Mesenchymal stem cell (in vitro differentiated cells and primary cell): ENCODE data around the gene GATD1.

Source experiments
- DNase-seq: peaks from one replicate; pipeline ENCODE4 v3.0.0-alpha.2; 2013
- H2AFZ ChIP-seq: one replicate; pipeline ENCODE4 v1.6.1; 2013; ENCODE audit warnings: low read depth, mild to moderate bottlenecking, control low read depth, inconsistent platforms, low read length, moderate library complexity
- H2AK5ac ChIP-seq: 2 replicates; pipeline ENCODE4 v1.6.1; 2013; ENCODE audit warnings: low read length, moderate library complexity, mild to moderate bottlenecking, inconsistent platforms; ENCODE audit not compliant: severe bottlenecking
- H2BK120ac ChIP-seq: one replicate; pipeline ENCODE4 v1.6.1; 2013; ENCODE audit warnings: low read depth, mild to moderate bottlenecking, inconsistent platforms, low read length, moderate library complexity
- H2BK12ac ChIP-seq, 2 experiments: one replicate each; pipeline ENCODE4 v1.6.1; 2013; ENCODE audit warnings: inconsistent platforms in 2 of 2, low read length in 2 of 2, mild to moderate bottlenecking in 2 of 2, moderate library complexity in 2 of 2, control low read depth in 1 of 2
- H2BK15ac ChIP-seq: one replicate; pipeline ENCODE4 v1.6.1; 2013; ENCODE audit warnings: mild to moderate bottlenecking, low read depth, inconsistent platforms; ENCODE audit not compliant: poor library complexity, severe bottlenecking
- H2BK5ac ChIP-seq: 2 replicates; pipeline ENCODE4 v1.6.1; 2013; ENCODE audit warnings: low read depth, mild to moderate bottlenecking, low read length, control low read depth, inconsistent platforms; ENCODE audit not compliant: poor library complexity, severe bottlenecking
- H3K14ac ChIP-seq, 2 experiments: one replicate each; pipeline ENCODE4 v1.6.1; 2013; ENCODE audit warnings: inconsistent platforms in 2 of 2, low read length in 2 of 2, control low read depth in 1 of 2, mild to moderate bottlenecking in 1 of 2, moderate library complexity in 1 of 2
- H3K18ac ChIP-seq, 2 experiments: one replicate each; pipeline ENCODE4 v1.6.1; 2013; ENCODE audit warnings: inconsistent platforms in 2 of 2, low read length in 2 of 2, control low read depth in 1 of 2, low read depth in 1 of 2, mild to moderate bottlenecking in 1 of 2
- H3K23ac ChIP-seq, 2 experiments: one replicate each; pipeline ENCODE4 v1.6.1; 2013; ENCODE audit warnings: inconsistent platforms in 2 of 2, low read length in 2 of 2, mild to moderate bottlenecking in 2 of 2, moderate library complexity in 2 of 2, control low read depth in 1 of 2
- H3K27ac ChIP-seq: 2 replicates; pipeline ENCODE4 v1.5.1; 2013; ENCODE audit warnings: mild to moderate bottlenecking, moderate library complexity, low read length, control low read depth, inconsistent platforms; ENCODE audit not compliant: poor library complexity, severe bottlenecking
- H3K27me3 ChIP-seq, 2 experiments: 2 replicates each; pipeline versions ENCODE4 v1.6.1 to v1.7.0; 2013; ENCODE audit warnings: low read length in 2 of 2, mild to moderate bottlenecking in 2 of 2, moderate library complexity in 2 of 2, control low read depth in 1 of 2, inconsistent platforms in 1 of 2; ENCODE audit not compliant: control insufficient read depth in 1 of 2, insufficient read depth in 1 of 2
- H3K36me3 ChIP-seq, 2 experiments: 2 replicates each; pipeline versions ENCODE4 v1.6.1 to v1.7.0; 2013; ENCODE audit warnings: low read length in 2 of 2, control low read depth in 1 of 2, inconsistent platforms in 1 of 2, low read depth in 1 of 2, mild to moderate bottlenecking in 1 of 2; ENCODE audit not compliant: insufficient read depth in 2 of 2, control insufficient read depth in 1 of 2
- H3K4ac ChIP-seq, 2 experiments: one replicate each; pipeline ENCODE4 v1.6.1; 2013; ENCODE audit warnings: inconsistent platforms in 2 of 2, low read length in 2 of 2, mild to moderate bottlenecking in 2 of 2, moderate library complexity in 2 of 2, control low read depth in 1 of 2, low read depth in 1 of 2
- H3K4me1 ChIP-seq: 2 replicates; pipeline ENCODE4 v1.6.1; 2013; ENCODE audit warnings: low read depth, low read length, control low read depth; ENCODE audit not compliant: control insufficient read depth, insufficient read depth
- H3K4me2 ChIP-seq: 2 replicates; pipeline ENCODE4 v1.6.1; 2013; ENCODE audit warnings: low read length, mild to moderate bottlenecking, inconsistent platforms; ENCODE audit not compliant: poor library complexity, severe bottlenecking
- H3K4me3 ChIP-seq, 2 experiments: 2 replicates each; pipeline versions ENCODE4 v1.5.1 to v1.7.0; 2013; ENCODE audit warnings: low read length in 2 of 2, mild to moderate bottlenecking in 2 of 2, control low read depth in 1 of 2, low read depth in 1 of 2; ENCODE audit not compliant: insufficient read depth in 1 of 2
- H3K79me1 ChIP-seq: replicated peaks from 2 replicates; pipeline ENCODE4 v1.6.1; 2013; ENCODE audit warnings: mild to moderate bottlenecking, control low read depth, low read length, inconsistent platforms; ENCODE audit not compliant: poor library complexity, severe bottlenecking
- H3K9ac ChIP-seq: 2 replicates; pipeline ENCODE4 v1.7.0; 2013; ENCODE audit warnings: mild to moderate bottlenecking, low read length, moderate library complexity
- H3K9me3 ChIP-seq: 2 replicates; pipeline ENCODE4 v1.7.0; 2013; ENCODE audit warnings: mild to moderate bottlenecking, low read length; ENCODE audit not compliant: control insufficient read depth
- H4K8ac ChIP-seq: one replicate; pipeline ENCODE4 v1.6.1; 2013; ENCODE audit warnings: inconsistent platforms, mild to moderate bottlenecking, low read length, moderate library complexity
- H4K91ac ChIP-seq: one replicate; pipeline ENCODE4 v1.6.1; 2013; ENCODE audit warnings: mild to moderate bottlenecking, low read length, inconsistent platforms
- WGBS: methylation state at CpG from one replicate; pipeline ENCODE4 v1.1.7; 2013; ENCODE audit warnings: mixed read lengths; 5-methylcytosine and 5-hydroxymethylcytosine counted together

GATD1 gene

GRCh38 chr11:724049-724777 is 53.1 kb downstream of the GATD1 start:
- Histone ChIP-seq H2AFZ (no peak overlapping the region), H4K91ac (no peak overlapping the region), H3K27ac (no peak overlapping the region), H3K4ac (no peak overlapping the region), H3K4me1 (peaks cover 56% of the 10 kb centered on the region), H3K18ac (no peak overlapping the region), H3K9me3 (no peaks in the 10 kb centered on the region), H2AK5ac (peak overlapping the region; percentile 16), H2BK15ac (no peak overlapping the region), H3K9ac (no peak overlapping the region), H3K36me3 (peaks cover 29 to 85% of the 10 kb centered on the region in 2 experiments), H2BK12ac (no peak overlapping the region), H3K23ac (no peak overlapping the region), H3K4me2 (no peak overlapping the region), H3K79me1 (peaks cover 24% of the 10 kb centered on the region), H4K8ac (no peak overlapping the region), H3K27me3 (no peaks in the 10 kb centered on the region), H3K14ac (no peak overlapping the region), H3K4me3 (no peak overlapping the region), H2BK5ac (no peak overlapping the region), H2BK120ac (no peak overlapping the region)
- 81% methylated on average over 19 of the region's 19 CpGs for WGBS
- DNase-seq: no peak

GRCh38 chr11:723120-723883 is 54.0 kb downstream of the GATD1 start:
- DNase-seq: peak; percentile 64
- Histone ChIP-seq H3K27me3 (no peaks in the 10 kb centered on the region), H2BK120ac (no peak overlapping the region), H2BK15ac (no peak overlapping the region), H3K4me2 (no peak overlapping the region), H3K4me1 (peaks cover 49% of the 10 kb centered on the region), H3K36me3 (peaks cover 29 to 87% of the 10 kb centered on the region in 2 experiments), H3K4ac (no peak overlapping the region), H3K79me1 (peaks cover 24% of the 10 kb centered on the region), H3K9me3 (no peaks in the 10 kb centered on the region), H3K27ac (no peak overlapping the region), H3K14ac (no peak overlapping the region), H3K4me3 (no peak overlapping the region), H4K91ac (no peak overlapping the region), H2AK5ac (peak overlapping the region; percentile 4), H3K23ac (no peak overlapping the region), H2AFZ (no peak overlapping the region), H2BK5ac (no peak overlapping the region), H3K18ac (no peak overlapping the region), H2BK12ac (no peak overlapping the region), H4K8ac (no peak overlapping the region), H3K9ac (no peak overlapping the region)
- 79% methylated on average over 5 of the region's 8 CpGs for WGBS

- WGBS: 89% methylated on average over 13 of the region's 20 CpGs
Observed at GRCh38 chr11:722346-722811, 54.9 kb downstream of the GATD1 start.

GRCh38 chr11:721741-722345 is 55.4 kb downstream of the GATD1 start:
- Histone ChIP-seq H3K4me3 (no peak overlapping the region), H2AK5ac (no peak overlapping the region), H3K23ac (no peak overlapping the region), H3K18ac (no peak overlapping the region), H2BK120ac (no peak overlapping the region), H2BK12ac (no peak overlapping the region), H3K27ac (no peak overlapping the region), H3K4ac (no peak overlapping the region), H4K91ac (no peak overlapping the region), H2BK5ac (no peak overlapping the region), H3K4me1 (peaks cover 36% of the 10 kb centered on the region), H2AFZ (no peak overlapping the region), H3K9me3 (no peaks in the 10 kb centered on the region), H4K8ac (no peak overlapping the region), H3K14ac (no peak overlapping the region), H3K4me2 (no peak overlapping the region), H3K36me3 (peaks cover 29 to 82% of the 10 kb centered on the region in 2 experiments), H2BK15ac (no peak overlapping the region), H3K79me1 (peaks cover 28% of the 10 kb centered on the region), H3K9ac (no peak overlapping the region), H3K27me3 (no peaks in the 10 kb centered on the region)
- DNase-seq: no peak
- WGBS: 91% methylated on average over 29 of the region's 33 CpGs

More at GRCh38 chr11:722346-722811, 54.9 kb downstream of the GATD1 start:
- H3K27me3 ChIP-seq: no peaks in the 10 kb centered on the region
- peaks cover 29 to 82% of the 10 kb centered on the region in 2 experiments for H3K36me3 ChIP-seq
- no peak overlapping the region for H3K18ac ChIP-seq
- peaks cover 40% of the 10 kb centered on the region for H3K4me1 ChIP-seq
- no peak overlapping the region for H2BK12ac ChIP-seq
- H2AFZ ChIP-seq: no peak overlapping the region
- H4K8ac ChIP-seq: no peak overlapping the region
- H2BK5ac ChIP-seq: no peak overlapping the region
- H3K9ac ChIP-seq: no peak overlapping the region
- DNase-seq: no peak
- H2AK5ac ChIP-seq: no peak overlapping the region
- no peak overlapping the region for H3K27ac ChIP-seq
- H3K4me2 ChIP-seq: no peak overlapping the region
- no peak overlapping the region for H3K14ac ChIP-seq
- H3K9me3 ChIP-seq: no peaks in the 10 kb centered on the region
- peaks cover 25% of the 10 kb centered on the region for H3K79me1 ChIP-seq
- H2BK15ac ChIP-seq: no peak overlapping the region
- no peak overlapping the region for H3K4me3 ChIP-seq
- no peak overlapping the region for H3K23ac ChIP-seq
- H3K4ac ChIP-seq: no peak overlapping the region
- H4K91ac ChIP-seq: no peak overlapping the region
- no peak overlapping the region for H2BK120ac ChIP-seq
